GM20000 (cell line): ENCODE measurements around the gene SYNPO2.

ENCODE experiments used
- DNase-seq: peaks from one replicate; pipeline ENCODE4 v3.0.0; 2012; ENCODE audit warnings: low spot score
- TF ChIP-seq, protein P1 (sequence below): IDR thresholded peaks from 2 replicates; pipeline ENCODE4 v1.5.1; 2012; ENCODE audit warnings: mild to moderate bottlenecking, control low read depth; ENCODE audit errors: extremely low read depth, missing control alignments

SYNPO2 gene

DNA sequence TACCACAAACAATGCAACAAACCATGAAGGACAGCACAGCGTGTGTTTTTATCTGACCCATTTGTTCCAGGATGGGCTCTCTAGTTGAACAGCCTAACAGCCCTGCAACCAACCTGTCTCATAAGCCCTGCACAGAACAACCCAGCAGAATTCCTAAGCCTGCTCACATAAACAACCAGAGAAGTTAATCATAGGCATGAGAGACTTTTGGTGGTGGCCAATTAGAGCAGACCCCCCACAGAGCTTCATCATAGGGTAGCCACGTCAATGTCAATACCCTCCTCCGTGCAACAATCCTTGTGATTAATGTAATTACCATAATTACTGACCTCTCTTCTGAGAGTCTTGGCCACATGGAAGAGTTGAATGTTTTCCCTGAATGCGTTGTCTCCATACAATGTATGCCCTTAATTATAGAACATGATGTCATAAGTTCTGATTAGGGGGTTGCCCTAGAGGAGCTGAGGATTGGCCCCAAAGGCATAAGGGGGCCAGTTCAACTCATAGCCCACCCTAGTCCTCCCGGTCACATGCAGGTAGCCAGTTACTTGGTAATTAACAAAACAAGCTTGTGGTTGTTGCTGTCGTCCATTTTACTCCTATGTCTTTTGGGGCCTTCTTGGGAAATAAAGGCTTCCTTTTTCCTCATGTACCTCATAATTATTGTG, 92.7 kb downstream of the SYNPO2 start:
- no peak for DNase-seq
- TF ChIP-seq, protein P1, sequence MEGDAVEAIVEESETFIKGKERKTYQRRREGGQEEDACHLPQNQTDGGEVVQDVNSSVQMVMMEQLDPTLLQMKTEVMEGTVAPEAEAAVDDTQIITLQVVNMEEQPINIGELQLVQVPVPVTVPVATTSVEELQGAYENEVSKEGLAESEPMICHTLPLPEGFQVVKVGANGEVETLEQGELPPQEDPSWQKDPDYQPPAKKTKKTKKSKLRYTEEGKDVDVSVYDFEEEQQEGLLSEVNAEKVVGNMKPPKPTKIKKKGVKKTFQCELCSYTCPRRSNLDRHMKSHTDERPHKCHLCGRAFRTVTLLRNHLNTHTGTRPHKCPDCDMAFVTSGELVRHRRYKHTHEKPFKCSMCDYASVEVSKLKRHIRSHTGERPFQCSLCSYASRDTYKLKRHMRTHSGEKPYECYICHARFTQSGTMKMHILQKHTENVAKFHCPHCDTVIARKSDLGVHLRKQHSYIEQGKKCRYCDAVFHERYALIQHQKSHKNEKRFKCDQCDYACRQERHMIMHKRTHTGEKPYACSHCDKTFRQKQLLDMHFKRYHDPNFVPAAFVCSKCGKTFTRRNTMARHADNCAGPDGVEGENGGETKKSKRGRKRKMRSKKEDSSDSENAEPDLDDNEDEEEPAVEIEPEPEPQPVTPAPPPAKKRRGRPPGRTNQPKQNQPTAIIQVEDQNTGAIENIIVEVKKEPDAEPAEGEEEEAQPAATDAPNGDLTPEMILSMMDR = no peak

DNA sequence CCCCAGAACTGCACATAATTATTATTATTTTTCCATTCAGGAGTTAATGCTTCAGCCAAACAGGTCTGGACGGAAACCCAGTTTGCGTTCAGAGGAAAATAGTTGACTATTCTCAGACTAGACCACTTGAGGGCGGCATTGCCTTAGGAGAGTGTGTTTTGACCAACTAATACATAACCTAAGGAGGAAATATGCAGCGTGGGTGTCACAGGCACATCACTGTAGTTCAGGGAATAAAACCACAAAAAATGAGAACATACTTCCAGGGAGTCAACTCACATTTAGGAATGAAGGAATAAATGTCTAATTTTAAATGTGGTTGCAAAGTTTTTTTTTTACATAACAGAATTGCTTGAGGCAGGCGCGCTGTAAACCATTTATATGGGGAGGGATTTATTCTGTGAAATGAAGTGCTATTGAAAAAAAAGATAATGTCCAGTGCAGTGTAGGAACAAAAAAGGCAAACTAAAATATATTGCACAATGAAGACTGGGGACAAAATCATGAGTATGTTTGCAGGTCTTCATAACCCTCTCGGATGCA, 93.3 kb downstream of the SYNPO2 start:
- DNase-seq = peak; percentile 82
- TF ChIP-seq, protein P1 = peak; percentile 70

DNA sequence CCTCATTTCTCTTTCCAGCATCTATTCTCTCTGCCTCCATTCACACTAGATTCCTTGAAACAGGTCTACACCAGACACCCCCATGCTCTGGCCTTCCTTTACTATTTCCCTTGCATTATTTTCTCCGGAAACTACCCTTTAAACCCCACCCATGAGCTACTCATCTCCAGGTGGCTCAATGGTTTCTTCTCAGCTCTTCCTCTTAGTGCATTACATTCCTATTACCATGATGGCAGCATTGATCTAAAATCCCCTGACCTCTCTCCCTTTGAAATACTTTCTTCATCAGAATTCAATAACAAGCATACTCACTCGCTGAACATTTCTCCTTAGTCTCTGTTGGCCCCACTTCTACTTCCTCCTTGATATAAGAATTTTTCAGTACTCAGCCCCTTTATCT, 94.6 kb downstream of the SYNPO2 start:
- TF ChIP-seq, protein P1 = no peak
- no peak for DNase-seq

DNA sequence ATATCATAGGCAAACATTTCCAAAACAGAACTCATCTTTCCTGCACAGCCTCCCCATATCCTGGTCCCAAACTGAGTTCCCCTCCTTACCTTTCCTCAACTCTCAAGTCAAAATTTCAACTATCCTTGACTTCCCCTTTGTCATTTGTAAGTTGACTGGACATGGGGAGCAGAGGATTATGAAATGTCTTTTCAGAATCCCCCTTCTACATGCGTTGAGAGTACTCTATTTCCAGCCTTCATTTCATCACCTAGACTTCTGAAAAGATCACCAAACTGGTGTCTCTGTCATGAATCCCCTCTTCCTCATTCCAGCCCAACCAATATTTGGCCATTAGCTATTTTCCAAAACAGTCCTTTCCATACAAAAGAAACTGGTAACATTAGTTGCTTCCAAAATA, 95.2 kb downstream of the SYNPO2 start:
- no peak for DNase-seq
- TF ChIP-seq, protein P1 = no peak

DNA sequence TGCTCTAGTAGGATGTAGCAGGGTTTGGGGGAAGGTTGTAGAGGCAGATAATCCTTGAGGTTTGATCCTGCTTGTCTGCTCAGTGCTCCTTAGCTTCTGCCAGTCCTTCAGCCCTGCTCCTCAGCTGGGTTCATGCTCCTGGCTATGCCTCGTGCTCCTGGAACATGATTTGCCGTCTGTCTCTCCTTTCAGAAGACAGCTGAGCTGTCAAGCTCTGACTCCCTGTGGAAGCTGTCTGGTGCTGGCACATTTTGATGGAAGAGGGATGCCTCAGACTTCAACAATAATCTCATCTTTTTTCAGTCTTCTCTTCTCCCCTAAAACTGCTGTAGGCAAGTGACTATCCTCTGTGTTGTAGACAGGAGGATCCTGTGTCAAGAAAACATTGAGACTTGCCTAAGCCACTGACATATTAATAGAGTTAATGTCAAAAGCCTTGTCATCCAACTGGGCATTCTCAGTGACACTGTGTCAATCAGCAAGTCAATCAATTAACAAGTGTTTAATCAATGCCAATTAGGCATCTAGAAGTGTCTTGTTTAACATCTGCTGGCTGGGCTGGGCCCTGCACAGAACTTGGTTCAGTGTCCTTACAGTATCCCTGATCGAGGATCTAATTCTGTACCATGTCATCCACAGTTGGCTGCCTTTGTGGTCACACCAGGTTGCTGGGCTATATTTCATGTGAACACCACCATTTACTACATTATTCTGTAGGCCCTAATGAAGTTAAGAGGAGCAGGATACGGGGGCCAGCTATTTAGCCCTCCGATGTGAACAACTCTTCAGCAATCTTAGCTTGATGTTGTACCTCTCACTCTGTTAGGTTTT, 96.7 kb downstream of the SYNPO2 start:
- DNase-seq = no peak
- TF ChIP-seq, protein P1 = no peak

DNA sequence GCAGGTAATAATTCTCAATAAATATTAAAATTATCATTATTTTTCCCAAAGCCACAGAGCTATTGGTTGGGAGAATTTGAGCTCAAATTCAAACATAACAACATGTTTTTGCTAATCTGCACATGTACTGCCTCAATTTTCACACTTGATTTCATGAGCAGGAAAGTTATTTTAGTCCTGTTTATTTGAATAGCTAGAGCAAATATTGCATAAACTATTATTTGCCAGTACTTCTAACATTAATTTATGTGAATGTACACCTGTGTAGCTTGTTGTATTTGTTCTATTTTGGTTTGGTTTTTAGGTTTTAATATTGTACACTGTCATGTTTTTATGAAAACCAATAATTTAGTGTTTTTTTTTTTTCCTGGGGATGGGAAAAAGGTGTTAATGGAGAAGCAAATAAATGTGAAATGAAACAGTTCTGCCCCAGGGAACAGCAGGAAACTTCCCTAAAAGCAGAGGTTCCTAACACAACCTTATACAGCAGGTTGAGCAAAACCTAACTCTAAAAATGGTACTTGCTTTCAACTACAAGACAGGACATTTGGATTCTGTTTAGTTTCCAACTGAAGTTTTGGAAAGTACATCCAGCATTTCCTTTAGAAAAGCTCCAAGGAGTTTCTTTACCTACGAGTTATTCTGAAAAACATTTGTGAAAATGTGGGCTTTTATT, 99.4 kb downstream of the SYNPO2 start:
- TF ChIP-seq, protein P1 = no peak
- no peak for DNase-seq

DNA sequence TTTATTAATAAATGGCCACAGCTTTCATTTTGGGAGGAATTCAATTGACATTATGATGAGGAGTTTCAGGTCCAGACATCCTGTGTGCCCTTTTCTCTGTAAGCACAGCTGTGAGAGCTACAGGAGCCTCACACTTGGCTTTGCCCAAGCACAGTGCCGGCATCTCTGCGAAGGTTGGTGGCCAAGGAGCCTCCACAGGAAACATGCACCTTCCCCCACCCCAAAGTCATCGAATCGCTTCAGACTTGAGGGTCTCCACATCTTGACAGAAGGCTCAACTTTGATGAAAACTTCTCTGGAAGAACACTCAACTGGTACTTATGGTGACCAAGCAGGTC, 100.0 kb downstream of the SYNPO2 start:
- no peak for DNase-seq

More for the DNA sequence above, 100.0 kb downstream of the SYNPO2 start:
- TF ChIP-seq, protein P1 = no peak
